Right lobe of liver (tissue), 6 donors: Measurements from ENCODE around the gene FGF4. TPM values are rescaled to one million over a fixed set of nuclear protein-coding genes. Genes with fewer than 3 reads are reported as not detected.

Experiments
- ATAC-seq, 4 donors: fragments of 200-7000 bp; cut with Tn5 transposase; one replicate each; pipeline ENCODE4 v1.9.1; 2020; ENCODE audit warnings: mild to moderate bottlenecking in 4 of 4, moderate library complexity in 4 of 4
- DNase-seq, 3 donors: peaks; one replicate each; pipeline ENCODE4 v3.0.0-alpha.2; 2020
- H3K27ac ChIP-seq, 3 donors: fragments of 200-600 bp; one replicate each; pipeline ENCODE4 v1.8.0; 2022
- H3K27me3 ChIP-seq, 2 donors: fragments of 200-600 bp; one replicate each; pipeline ENCODE4 v1.8.0; 2022
- H3K36me3 ChIP-seq, 4 donors: fragments of 200-600 bp; sonication (generic) in 1 of 4; one replicate each; pipeline versions ENCODE4 v1.5.1 to v1.8.0; 2017 to 2022; ENCODE audit warnings: control low read depth in 1 of 4
- H3K4me1 ChIP-seq, 4 donors: fragments of 200-600 bp; sonication (generic) in 1 of 4; one replicate each; pipeline versions ENCODE4 v1.5.1 to v1.8.0; 2017 to 2022; ENCODE audit warnings: control low read depth in 1 of 4
- H3K4me3 ChIP-seq, 3 donors: fragments of 200-600 bp; one replicate each; pipeline ENCODE4 v1.8.0; 2022
- H3K9me3 ChIP-seq, 4 donors: fragments of 200-600 bp; sonication (generic) in 1 of 4; one replicate each; pipeline versions ENCODE4 v1.5.1 to v1.8.0; 2017 to 2022; ENCODE audit warnings: control low read depth in 1 of 4
- CTCF ChIP-seq, 4 donors: fragments of 200-600 bp in 3 of 4; fragments of 450-650 bp in 1 of 4; IDR thresholded peaks; one replicate each; pipeline versions ENCODE4 v1.5.1 to v1.8.0; 2016 to 2022; ENCODE audit warnings: antibody characterized with exemption in 4 of 4, mild to moderate bottlenecking in 2 of 4
- POLR2A ChIP-seq: fragments of 450-650 bp; IDR thresholded peaks from one replicate; pipeline ENCODE4 v1.6.1; 2017; ENCODE audit warnings: antibody characterized with exemption, mild to moderate bottlenecking
- WGBS: methylation state at CpG from one replicate; pipeline ENCODE4 v1.1.6; 2018; ENCODE audit warnings: low coverage, low lambda C conversion rate; ENCODE audit not compliant: insufficient coverage; ENCODE audit errors: missing lambda C conversion rate; 5-methylcytosine and 5-hydroxymethylcytosine counted together
- intact Hi-C, 2 donors: fragments of 100-400 bp; cut with DNase I; formaldehyde crosslinking; loops; one replicate each; pipeline versions ENCODE4 v1.11.2 to v1.14.1; 2022
- total RNA-seq, 6 experiments: library from RNA; depleted of rRNA in 2 of 6; stranded (reverse); fragments of >200 nt in 2 of 6; fragmentation: NEBNext Ultra II Directional in 3 of 6; extraction: Animal tissue kit (Norgen Biotek cat#: 25700) in 3 of 6; gene quantifications; one replicate each; pipeline versions ENCODE4 v1.1.0 to v1.2.4, GENCODE V29; 2016 to 2023
- donor health status: DM: no; HTN: yes; CAD: no.
- donor health status: DM: no; HTN: no; CAD: no.
- donor health status: DM: no; HTN: no; CAD: no.
- donor health status: DM: no; HTN: yes; CAD: no.
- donor health status: DM: no; HTN: yes; CAD: no.

FGF4 gene
- total RNA-seq, 6 experiments from 2014 or later: not detected

GRCh38 chr11:69750108-69750850 is 24.9 kb downstream of the FGF4 start:
- Histone ChIP-seq H3K36me3 (no peaks in the 10 kb centered on the region), H3K4me1 (no peaks in the 10 kb centered on the region), H3K9me3 (no peaks in the 10 kb centered on the region), H3K27me3 (no peaks in the 10 kb centered on the region), H3K4me3 (no peak overlapping the region), H3K27ac (no peak overlapping the region)
- DNase-seq (no peak), ATAC-seq (no peak)
- intact Hi-C loops: no loop called here
- WGBS: 80% methylated on average over 1 of the region's 11 CpGs
- TF ChIP-seq POLR2A (no peak), CTCF (IDR thresholded peaks at IDR 0.05) (no peak)

GRCh38 chr11:69748637-69749036 is 26.5 kb downstream of the FGF4 start:
- no peaks in the 10 kb centered on the region for H3K27me3 ChIP-seq
- DNase-seq (no peak), ATAC-seq (no peak)
- H3K4me3 ChIP-seq: no peak overlapping the region
- H3K27ac ChIP-seq: no peak overlapping the region
- no peaks in the 10 kb centered on the region for H3K36me3 ChIP-seq
- TF ChIP-seq CTCF (IDR thresholded peaks at IDR 0.05): no peak
- no peak for TF ChIP-seq POLR2A
- no CpG with 5 or more reads among the region's 11 CpGs for WGBS
- intact Hi-C loops: no loop called here
- H3K9me3 ChIP-seq: no peaks in the 10 kb centered on the region
- H3K4me1 ChIP-seq: no peaks in the 10 kb centered on the region

- 65% methylated on average over 14 of the region's 29 CpGs for whole genome bisulfite sequencing
- no peaks in the 10 kb centered on the region for H3K4me1 ChIP-seq
- no peaks in the 10 kb centered on the region for H3K27me3 ChIP-seq
- no peak overlapping the region for H3K4me3 ChIP-seq
- DNase-seq (no peak), ATAC-seq (no peak)
- no peak overlapping the region for H3K27ac ChIP-seq
- H3K36me3 ChIP-seq: no peaks in the 10 kb centered on the region
- intact Hi-C loops: no loop called here
- TF ChIP-seq POLR2A: no peak
- TF ChIP-seq CTCF (IDR thresholded peaks at IDR 0.05): no peak
- H3K9me3 ChIP-seq: no peaks in the 10 kb centered on the region
Observed at GRCh38 chr11:69746752-69747742, 28.1 kb downstream of the FGF4 start.

GRCh38 chr11:69746140-69746539 is 29.0 kb downstream of the FGF4 start:
- intact Hi-C loops: no loop called here
- H3K36me3 ChIP-seq: no peaks in the 10 kb centered on the region
- WGBS: 56% methylated on average over 4 of the region's 8 CpGs
- H3K27ac ChIP-seq: no peak overlapping the region
- no peaks in the 10 kb centered on the region for H3K4me1 ChIP-seq
- H3K27me3 ChIP-seq: no peaks in the 10 kb centered on the region
- ATAC-seq (peak in 1 of 4 donors; percentile 18), DNase-seq (no peak)
- TF ChIP-seq CTCF (IDR thresholded peaks at IDR 0.05) (no peak), POLR2A (no peak)
- H3K9me3 ChIP-seq: no peaks in the 10 kb centered on the region
- H3K4me3 ChIP-seq: no peak overlapping the region
